ENCODE measurements around the gene GP1BB. TPM values are rescaled to one million over a fixed set of nuclear protein-coding genes. Genes with fewer than 3 reads are reported as not detected.

GP1BB gene
- total RNA-seq, 2 donors from 2014 or later, result 6.8 to 60.3 TPM

DNA sequence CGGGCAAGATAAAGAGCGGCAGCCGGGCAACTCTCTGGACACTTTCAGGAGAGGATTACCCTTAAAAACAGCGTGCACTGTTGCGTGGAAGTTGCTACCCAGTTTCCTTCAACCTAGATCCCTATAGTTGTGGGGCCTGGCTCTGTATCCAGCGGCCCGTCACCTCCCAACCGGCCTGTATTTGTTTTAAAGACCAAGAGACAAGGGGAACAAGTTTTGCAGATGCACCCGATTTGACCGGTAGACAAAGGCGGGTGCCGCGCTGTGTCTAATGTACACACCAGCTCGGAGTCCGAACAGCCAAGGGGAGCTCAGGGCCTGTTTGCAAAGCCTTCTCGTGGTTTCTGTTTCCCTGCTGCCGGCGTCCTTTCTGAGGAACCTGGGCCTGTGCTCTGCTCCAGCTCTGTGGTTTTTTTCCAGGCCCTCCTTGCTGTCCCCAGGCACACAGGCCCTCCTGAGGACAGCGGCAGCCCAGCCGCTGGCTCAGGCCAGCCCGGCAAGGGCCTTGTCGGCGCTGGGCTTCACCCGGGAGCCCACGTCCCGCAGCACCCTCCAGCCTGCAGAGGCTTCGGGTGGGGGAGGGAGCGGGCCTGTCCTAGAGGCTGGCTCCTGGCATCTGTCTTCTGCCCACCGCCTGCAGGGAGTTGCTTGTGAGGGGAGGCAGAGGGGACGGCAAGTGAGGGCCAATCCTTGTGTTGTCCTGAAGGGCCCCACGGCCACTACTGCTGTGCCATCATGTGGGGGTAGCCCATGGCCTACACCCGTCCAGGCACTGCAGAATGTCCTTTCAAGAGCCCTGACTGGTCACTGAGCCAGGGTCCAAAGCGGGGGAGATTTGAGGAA, 38.6 kb downstream of the GP1BB start:
- no peaks in the 10 kb centered on the region for H3K9me3 ChIP-seq
- intact Hi-C loops (cut with DNase I), result no loop called here
- no peaks in the 10 kb centered on the region for H3K36me3 ChIP-seq
- peak overlapping the region in 1 of 2 donors; percentile 18 for H3K4me3 ChIP-seq
- TF ChIP-seq, protein P1, sequence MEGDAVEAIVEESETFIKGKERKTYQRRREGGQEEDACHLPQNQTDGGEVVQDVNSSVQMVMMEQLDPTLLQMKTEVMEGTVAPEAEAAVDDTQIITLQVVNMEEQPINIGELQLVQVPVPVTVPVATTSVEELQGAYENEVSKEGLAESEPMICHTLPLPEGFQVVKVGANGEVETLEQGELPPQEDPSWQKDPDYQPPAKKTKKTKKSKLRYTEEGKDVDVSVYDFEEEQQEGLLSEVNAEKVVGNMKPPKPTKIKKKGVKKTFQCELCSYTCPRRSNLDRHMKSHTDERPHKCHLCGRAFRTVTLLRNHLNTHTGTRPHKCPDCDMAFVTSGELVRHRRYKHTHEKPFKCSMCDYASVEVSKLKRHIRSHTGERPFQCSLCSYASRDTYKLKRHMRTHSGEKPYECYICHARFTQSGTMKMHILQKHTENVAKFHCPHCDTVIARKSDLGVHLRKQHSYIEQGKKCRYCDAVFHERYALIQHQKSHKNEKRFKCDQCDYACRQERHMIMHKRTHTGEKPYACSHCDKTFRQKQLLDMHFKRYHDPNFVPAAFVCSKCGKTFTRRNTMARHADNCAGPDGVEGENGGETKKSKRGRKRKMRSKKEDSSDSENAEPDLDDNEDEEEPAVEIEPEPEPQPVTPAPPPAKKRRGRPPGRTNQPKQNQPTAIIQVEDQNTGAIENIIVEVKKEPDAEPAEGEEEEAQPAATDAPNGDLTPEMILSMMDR (IDR thresholded peaks at IDR 0.05), result no peak
- TF ChIP-seq POLR2AphosphoS5 (IDR thresholded peaks at IDR 0.05) (no peak), POLR2A (IDR thresholded peaks at IDR 0.05) (no peak)
- H3K27ac ChIP-seq, result peak overlapping the region in 1 of 2 donors; percentile 36
- DNase-seq (ENCODE audit: low spot score), result no peak
- 94% methylated on average over 33 of the region's 33 CpGs for WGBS
- peaks cover 2% of the 10 kb centered on the region for H3K4me1 ChIP-seq (replicated peaks)
- no peaks in the 10 kb centered on the region for H3K27me3 ChIP-seq (replicated peaks; ENCODE audit: insufficient read depth)

DNA sequence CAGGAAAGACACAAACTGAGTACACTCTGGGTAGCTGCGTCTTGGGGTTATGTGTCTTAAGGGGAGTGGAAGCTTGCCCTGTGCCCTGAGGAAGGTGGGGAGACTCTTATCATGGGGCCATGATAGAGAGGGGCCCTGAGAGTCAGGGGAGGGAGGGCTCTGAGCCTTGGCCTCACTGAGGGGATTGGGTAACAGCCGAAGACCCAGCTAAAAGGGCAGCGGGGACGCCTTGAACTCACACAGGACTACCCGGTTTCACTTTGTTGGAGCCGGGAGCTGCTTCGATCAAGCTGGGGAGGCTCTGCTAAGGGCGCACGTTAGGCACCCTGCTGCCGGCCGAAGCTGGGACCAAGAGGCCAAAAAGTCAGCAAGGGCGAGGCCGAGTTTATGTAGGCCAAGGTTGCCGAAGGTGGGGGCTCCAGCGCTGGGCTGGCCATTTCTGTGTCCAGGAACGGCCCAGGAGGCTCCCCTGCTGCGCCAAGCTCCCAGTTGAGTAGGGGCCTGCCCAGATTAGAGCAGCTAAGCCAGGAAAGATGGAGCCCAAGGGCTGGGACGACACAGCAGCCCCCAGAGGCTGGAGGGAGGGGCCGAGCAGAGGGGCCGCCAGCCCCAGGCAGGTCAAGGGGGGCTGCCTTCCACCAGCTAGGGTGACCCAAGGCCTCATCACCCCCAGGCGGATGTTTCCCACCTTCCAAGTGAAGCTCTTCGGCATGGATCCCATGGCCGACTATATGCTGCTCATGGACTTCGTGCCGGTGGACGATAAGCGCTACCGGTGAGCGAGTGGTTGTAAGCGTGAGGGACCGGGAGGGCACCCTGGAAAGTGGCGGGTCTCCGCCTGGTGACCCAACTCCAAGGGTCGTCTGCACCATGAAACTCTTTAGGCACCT, 39.5 kb downstream of the GP1BB start:
- 90% methylated on average over 34 of the region's 34 CpGs for WGBS
- Histone ChIP-seq H3K36me3 (no peaks in the 10 kb centered on the region), H3K27ac (no peak overlapping the region), H3K9me3 (no peaks in the 10 kb centered on the region), H3K4me1 (replicated peaks) (no peaks in the 10 kb centered on the region), H3K27me3 (replicated peaks; ENCODE audit: insufficient read depth) (no peaks in the 10 kb centered on the region), H3K4me3 (peak overlapping the region in 1 of 2 donors; percentile 18)
- TF ChIP-seq POLR2AphosphoS5 (IDR thresholded peaks at IDR 0.05) (no peak), POLR2A (IDR thresholded peaks at IDR 0.05) (no peak)
- TF ChIP-seq, protein P1 (IDR thresholded peaks at IDR 0.05), result no peak
- no peak for DNase-seq (ENCODE audit: low spot score)
- intact Hi-C loops (cut with DNase I), result no loop called here

DNA sequence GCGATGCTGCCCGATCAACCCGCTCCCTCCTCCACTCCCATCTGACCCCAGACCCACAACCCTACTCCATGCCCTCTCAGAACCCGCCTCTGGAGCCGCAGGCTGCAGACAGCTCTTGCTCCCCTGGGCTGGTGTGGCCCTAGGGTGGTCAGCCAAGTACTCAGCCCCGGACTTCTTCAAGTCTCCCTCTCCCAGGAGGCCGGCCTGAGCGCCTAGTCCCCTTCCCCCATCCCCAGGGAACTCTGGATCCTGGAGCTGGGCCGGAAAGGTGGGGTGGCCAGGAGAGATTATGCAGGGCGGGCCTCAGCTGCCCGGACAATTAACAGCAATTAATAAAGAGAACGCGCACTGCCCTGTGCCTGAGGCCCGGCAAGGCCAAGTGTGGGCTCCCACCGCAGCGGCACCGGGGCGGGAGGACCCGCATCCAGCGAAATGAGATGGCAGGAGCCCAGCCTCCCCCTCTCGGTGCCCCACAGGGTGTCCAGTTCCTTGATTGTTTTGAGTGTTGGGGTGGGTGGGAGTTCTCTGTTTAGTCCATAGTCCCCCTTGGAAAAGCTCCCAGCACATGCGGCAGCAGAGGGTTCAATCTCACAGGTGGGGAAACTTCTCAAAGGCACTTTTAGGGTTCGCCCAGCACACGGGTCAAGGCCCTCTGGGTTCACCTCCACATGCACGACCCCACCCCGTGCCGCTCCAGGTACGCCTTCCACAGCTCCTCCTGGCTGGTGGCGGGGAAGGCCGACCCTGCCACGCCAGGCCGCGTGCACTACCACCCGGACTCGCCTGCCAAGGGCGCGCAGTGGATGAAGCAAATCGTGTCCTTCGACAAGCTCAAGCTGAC, 40.3 kb downstream of the GP1BB start:
- Histone ChIP-seq H3K27me3 (replicated peaks; ENCODE audit: insufficient read depth) (no peaks in the 10 kb centered on the region), H3K4me1 (replicated peaks) (no peaks in the 10 kb centered on the region)

DNA sequence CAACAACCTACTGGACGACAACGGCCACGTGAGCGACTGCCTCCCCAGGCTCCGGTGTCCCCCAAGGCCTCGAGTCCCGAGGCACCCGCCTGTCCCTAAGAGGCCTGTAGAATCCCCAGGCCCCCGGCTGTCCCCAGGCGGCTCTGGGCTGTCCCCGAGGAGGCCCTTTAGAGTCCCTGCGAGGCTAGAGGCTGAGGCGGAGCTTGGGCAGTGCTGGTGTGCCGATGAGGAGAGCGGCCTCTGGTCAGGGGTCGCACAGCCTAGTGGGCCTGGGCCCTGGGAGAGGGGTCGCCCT, 40.9 kb downstream of the GP1BB start:
- Histone ChIP-seq H3K4me3 (no peak overlapping the region), H3K27ac (no peak overlapping the region), H3K4me1 (replicated peaks) (no peaks in the 10 kb centered on the region), H3K9me3 (no peaks in the 10 kb centered on the region), H3K27me3 (replicated peaks; ENCODE audit: insufficient read depth) (no peaks in the 10 kb centered on the region), H3K36me3 (no peaks in the 10 kb centered on the region)
- TF ChIP-seq, protein P1 (IDR thresholded peaks at IDR 0.05), result no peak
- TF ChIP-seq POLR2A (IDR thresholded peaks at IDR 0.05) (no peak), POLR2AphosphoS5 (IDR thresholded peaks at IDR 0.05) (no peak)
- intact Hi-C loops (cut with DNase I), result no loop called here
- 81% methylated on average over 17 of the region's 17 CpGs for WGBS
- DNase-seq (ENCODE audit: low spot score), result no peak

More for the DNA sequence above, 40.3 kb downstream of the GP1BB start:
- no peak overlapping the region for H3K4me3 ChIP-seq
- 83% methylated on average over 36 of the region's 39 CpGs for WGBS
- H3K36me3 ChIP-seq, result no peaks in the 10 kb centered on the region
- H3K27ac ChIP-seq, result no peak overlapping the region
- intact Hi-C loops (cut with DNase I), result no loop called here
- no peak for TF ChIP-seq POLR2AphosphoS5 (IDR thresholded peaks at IDR 0.05)
- TF ChIP-seq, protein P1 (IDR thresholded peaks at IDR 0.05), result no peak
- no peak for DNase-seq (ENCODE audit: low spot score)
- H3K9me3 ChIP-seq, result no peaks in the 10 kb centered on the region

Data from prostate gland (tissue), 2 donors.